Liver (tissue), 9 donors: ENCODE data around the gene NR0B2. TPM values are rescaled to one million over a fixed set of nuclear protein-coding genes. Genes with fewer than 3 reads are reported as not detected.

Source experiments
- DNase-seq: peaks from one replicate; pipeline ENCODE4 v3.0.0-alpha.2; 2017; ENCODE audit warnings: low spot score
- H3K27ac ChIP-seq, 2 donors: one replicate each; pipeline ENCODE4 v1.7.0; 2013; ENCODE audit warnings: inconsistent platforms in 2 of 2, low read length in 2 of 2, control low read depth in 1 of 2, low read depth in 1 of 2, mild to moderate bottlenecking in 1 of 2
- H3K27me3 ChIP-seq, 4 donors: one replicate each; pipeline versions ENCODE4 v1.6.1 to v1.7.0; 2013; ENCODE audit warnings: low read length in 3 of 4, inconsistent platforms in 1 of 4, mild to moderate bottlenecking in 1 of 4, moderate library complexity in 1 of 4; ENCODE audit not compliant: control insufficient read depth in 4 of 4, insufficient read depth in 4 of 4
- H3K36me3 ChIP-seq, 4 donors: one replicate each; pipeline versions ENCODE4 v1.6.1 to v1.7.0; 2013; ENCODE audit warnings: low read length in 3 of 4, mild to moderate bottlenecking in 3 of 4, low read depth in 1 of 4, moderate library complexity in 1 of 4; ENCODE audit not compliant: control insufficient read depth in 4 of 4, insufficient read depth in 3 of 4
- H3K4me1 ChIP-seq, 4 donors: one replicate each; pipeline versions ENCODE4 v1.6.1 to v1.7.0; 2013; ENCODE audit warnings: low read length in 3 of 4, mild to moderate bottlenecking in 3 of 4, moderate library complexity in 1 of 4; ENCODE audit not compliant: control insufficient read depth in 4 of 4, insufficient read depth in 4 of 4
- H3K4me3 ChIP-seq, 3 donors: one replicate each; pipeline versions ENCODE4 v1.6.1 to v1.7.0; 2013; ENCODE audit warnings: low read length in 3 of 3, control low read depth in 1 of 3, low read depth in 1 of 3, mild to moderate bottlenecking in 1 of 3
- H3K9ac ChIP-seq, 2 donors: one replicate each; pipeline ENCODE4 v1.7.0; 2013; ENCODE audit warnings: low read length in 2 of 2, mild to moderate bottlenecking in 2 of 2, moderate library complexity in 2 of 2, control low read depth in 1 of 2, low read depth in 1 of 2
- H3K9me3 ChIP-seq, 4 donors: one replicate each; pipeline versions ENCODE4 v1.6.1 to v1.7.0; 2013; ENCODE audit warnings: low read length in 3 of 4; ENCODE audit not compliant: control insufficient read depth in 4 of 4
- FOXA1 ChIP-seq: IDR thresholded peaks from 2 replicates; pipeline ENCODE4 v1.6.1; 2016; ENCODE audit warnings: antibody characterized with exemption
- FOXA2 ChIP-seq: IDR thresholded peaks from 2 replicates; pipeline ENCODE4 v1.6.1; 2016; ENCODE audit warnings: antibody characterized with exemption
- GABPA ChIP-seq, 2 donors: IDR thresholded peaks in 1 of 2; conservative IDR thresholded peaks in 1 of 2; 2 replicates each; pipeline ENCODE4 v1.6.1; 2016; ENCODE audit warnings: antibody characterized with exemption in 2 of 2, mild to moderate bottlenecking in 1 of 2, moderate library complexity in 1 of 2
- HNF4A ChIP-seq, 2 donors: conservative IDR thresholded peaks; 2 replicates each; pipeline ENCODE4 v1.6.1; 2016; ENCODE audit warnings: antibody characterized with exemption in 2 of 2, mild to moderate bottlenecking in 2 of 2
- HNF4G ChIP-seq: IDR thresholded peaks from 2 replicates; pipeline ENCODE4 v1.6.1; 2016; ENCODE audit warnings: antibody characterized with exemption
- JUND ChIP-seq, 2 donors: IDR thresholded peaks; 2 replicates each; pipeline ENCODE4 v1.6.1; 2016; ENCODE audit warnings: antibody characterized with exemption in 2 of 2
- NR2F2 ChIP-seq: IDR thresholded peaks from 2 replicates; pipeline ENCODE4 v1.6.1; 2016; ENCODE audit warnings: antibody characterized with exemption
- RAD21 ChIP-seq, 2 donors: IDR thresholded peaks; 2 replicates each; pipeline ENCODE4 v1.6.1; 2016; ENCODE audit warnings: antibody characterized with exemption in 2 of 2, mild to moderate bottlenecking in 2 of 2
- RXRA ChIP-seq, 2 donors: IDR thresholded peaks; 2 replicates each; pipeline ENCODE4 v1.6.1; 2017 to 2018; ENCODE audit warnings: antibody characterized with exemption in 2 of 2, mild to moderate bottlenecking in 1 of 2
- TAF1 ChIP-seq: conservative IDR thresholded peaks from 2 replicates; pipeline ENCODE4 v1.6.1; 2016; ENCODE audit warnings: antibody characterized with exemption, mild to moderate bottlenecking
- YY1 ChIP-seq: IDR thresholded peaks from 2 replicates; pipeline ENCODE4 v1.6.1; 2016; ENCODE audit warnings: antibody characterized with exemption, mild to moderate bottlenecking
- WGBS: extraction: QIAGEN DNeasy Blood & Tissue Kit; methylation state at CpG from one replicate; pipeline ENCODE4 v1.1.7; 2013; 5-methylcytosine and 5-hydroxymethylcytosine counted together
- polyA plus RNA-seq, 2 donors: library from polyadenylated mRNA; stranded (reverse) in 1 of 2; unstranded in 1 of 2; fragments of 200-250 nt in 1 of 2; fragments of >200 nt in 1 of 2; fragmentation: Nextera tagmentation in 1 of 2; extraction: Ambion mirVana in 1 of 2; gene quantifications; one replicate each; pipeline versions ENCODE4 v1.2.1 to v1.2.3, GENCODE V29; 2013 to 2015
- total RNA-seq, 2 donors: library from RNA; depleted of rRNA; stranded (reverse); fragments of >200 nt; gene quantifications; one replicate each; pipeline ENCODE4 v1.2.3, GENCODE V29; 2014
- TF ChIP-seq, protein P1 (sequence below): IDR thresholded peaks from 2 replicates; pipeline ENCODE4 v1.6.1; 2016; ENCODE audit warnings: antibody characterized with exemption
- TF ChIP-seq, protein P2 (sequence below): IDR thresholded peaks from 2 replicates; pipeline ENCODE4 v1.6.1; 2016; ENCODE audit warnings: antibody characterized with exemption
- TF ChIP-seq, protein P3 (sequence below): fragments of 150-350 bp; IDR thresholded peaks from 2 replicates; pipeline ENCODE4 v1.5.1; 2017; ENCODE audit warnings: improper control_type of control experiment, low read depth, low read length; ENCODE audit not compliant: missing input control
- TF ChIP-seq, protein P4 (sequence below): IDR thresholded peaks from 2 replicates; pipeline ENCODE4 v1.6.1; 2016; ENCODE audit warnings: antibody characterized with exemption, mild to moderate bottlenecking
- TF ChIP-seq, protein P5 (sequence below): IDR thresholded peaks from 2 replicates; pipeline ENCODE4 v1.6.1; 2016; ENCODE audit warnings: antibody characterized with exemption
- donor health status: healthy.
- donor health status: healthy.
- donor health status: healthy.
- donor health status: healthy.
- donor health status: healthy.

NR0B2 gene
- total and polyA plus RNA-seq, 4 donors, result 15.7 to 166 (median 40.6) TPM

DNA sequence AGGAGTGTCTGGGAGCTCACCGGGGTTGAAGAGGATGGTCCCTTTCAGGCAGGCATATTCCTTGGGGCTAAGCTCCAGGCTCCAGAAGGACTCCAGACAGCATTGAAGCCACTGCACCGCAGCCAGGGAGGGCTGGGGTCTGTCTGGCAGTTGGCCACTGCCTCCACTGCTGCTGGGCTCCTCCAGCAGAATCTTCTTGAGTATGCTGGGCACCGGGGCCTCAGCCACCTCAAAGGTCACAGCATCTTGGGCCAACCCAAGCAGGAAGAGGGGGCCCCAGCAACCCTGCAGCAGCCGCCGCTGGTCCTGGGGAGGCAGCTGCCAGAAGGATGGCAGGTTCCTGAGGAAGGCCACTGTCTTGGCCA lies 404 bp downstream of the NR0B2 start:
- H3K9ac ChIP-seq, result peak overlapping the region; percentile 92 to 96
- no peaks in the 10 kb centered on the region for H3K9me3 ChIP-seq
- H3K4me1 ChIP-seq, result peaks cover 3 to 50% (median 32%) of the 10 kb centered on the region in 4 donors
- peak overlapping the region; percentile 97 to 99 for H3K27ac ChIP-seq
- 31% methylated on average over 5 of the region's 5 CpGs for WGBS
- no peak for TF ChIP-seq JUND (IDR thresholded peaks at IDR 0.05)
- no peak for TF ChIP-seq GABPA (IDR thresholded peaks at IDR 0.05 in 1 of 2, conservative IDR thresholded peaks at IDR 0.05 in 1 of 2)
- TF ChIP-seq, protein P1, sequence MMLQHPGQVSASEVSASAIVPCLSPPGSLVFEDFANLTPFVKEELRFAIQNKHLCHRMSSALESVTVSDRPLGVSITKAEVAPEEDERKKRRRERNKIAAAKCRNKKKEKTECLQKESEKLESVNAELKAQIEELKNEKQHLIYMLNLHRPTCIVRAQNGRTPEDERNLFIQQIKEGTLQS, result no peak
- TF ChIP-seq HNF4A (conservative IDR thresholded peaks at IDR 0.05), result no peak
- no peak for TF ChIP-seq NR2F2
- TF ChIP-seq, protein P2, sequence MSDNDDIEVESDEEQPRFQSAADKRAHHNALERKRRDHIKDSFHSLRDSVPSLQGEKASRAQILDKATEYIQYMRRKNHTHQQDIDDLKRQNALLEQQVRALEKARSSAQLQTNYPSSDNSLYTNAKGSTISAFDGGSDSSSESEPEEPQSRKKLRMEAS, result no peak
- no peak for TF ChIP-seq FOXA2
- no peak for TF ChIP-seq TAF1
- TF ChIP-seq, protein P3, sequence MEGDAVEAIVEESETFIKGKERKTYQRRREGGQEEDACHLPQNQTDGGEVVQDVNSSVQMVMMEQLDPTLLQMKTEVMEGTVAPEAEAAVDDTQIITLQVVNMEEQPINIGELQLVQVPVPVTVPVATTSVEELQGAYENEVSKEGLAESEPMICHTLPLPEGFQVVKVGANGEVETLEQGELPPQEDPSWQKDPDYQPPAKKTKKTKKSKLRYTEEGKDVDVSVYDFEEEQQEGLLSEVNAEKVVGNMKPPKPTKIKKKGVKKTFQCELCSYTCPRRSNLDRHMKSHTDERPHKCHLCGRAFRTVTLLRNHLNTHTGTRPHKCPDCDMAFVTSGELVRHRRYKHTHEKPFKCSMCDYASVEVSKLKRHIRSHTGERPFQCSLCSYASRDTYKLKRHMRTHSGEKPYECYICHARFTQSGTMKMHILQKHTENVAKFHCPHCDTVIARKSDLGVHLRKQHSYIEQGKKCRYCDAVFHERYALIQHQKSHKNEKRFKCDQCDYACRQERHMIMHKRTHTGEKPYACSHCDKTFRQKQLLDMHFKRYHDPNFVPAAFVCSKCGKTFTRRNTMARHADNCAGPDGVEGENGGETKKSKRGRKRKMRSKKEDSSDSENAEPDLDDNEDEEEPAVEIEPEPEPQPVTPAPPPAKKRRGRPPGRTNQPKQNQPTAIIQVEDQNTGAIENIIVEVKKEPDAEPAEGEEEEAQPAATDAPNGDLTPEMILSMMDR, result no peak
- no peak for TF ChIP-seq HNF4G
- TF ChIP-seq RAD21 (IDR thresholded peaks at IDR 0.05), result no peak
- no peak for TF ChIP-seq FOXA1
- TF ChIP-seq, protein P4, sequence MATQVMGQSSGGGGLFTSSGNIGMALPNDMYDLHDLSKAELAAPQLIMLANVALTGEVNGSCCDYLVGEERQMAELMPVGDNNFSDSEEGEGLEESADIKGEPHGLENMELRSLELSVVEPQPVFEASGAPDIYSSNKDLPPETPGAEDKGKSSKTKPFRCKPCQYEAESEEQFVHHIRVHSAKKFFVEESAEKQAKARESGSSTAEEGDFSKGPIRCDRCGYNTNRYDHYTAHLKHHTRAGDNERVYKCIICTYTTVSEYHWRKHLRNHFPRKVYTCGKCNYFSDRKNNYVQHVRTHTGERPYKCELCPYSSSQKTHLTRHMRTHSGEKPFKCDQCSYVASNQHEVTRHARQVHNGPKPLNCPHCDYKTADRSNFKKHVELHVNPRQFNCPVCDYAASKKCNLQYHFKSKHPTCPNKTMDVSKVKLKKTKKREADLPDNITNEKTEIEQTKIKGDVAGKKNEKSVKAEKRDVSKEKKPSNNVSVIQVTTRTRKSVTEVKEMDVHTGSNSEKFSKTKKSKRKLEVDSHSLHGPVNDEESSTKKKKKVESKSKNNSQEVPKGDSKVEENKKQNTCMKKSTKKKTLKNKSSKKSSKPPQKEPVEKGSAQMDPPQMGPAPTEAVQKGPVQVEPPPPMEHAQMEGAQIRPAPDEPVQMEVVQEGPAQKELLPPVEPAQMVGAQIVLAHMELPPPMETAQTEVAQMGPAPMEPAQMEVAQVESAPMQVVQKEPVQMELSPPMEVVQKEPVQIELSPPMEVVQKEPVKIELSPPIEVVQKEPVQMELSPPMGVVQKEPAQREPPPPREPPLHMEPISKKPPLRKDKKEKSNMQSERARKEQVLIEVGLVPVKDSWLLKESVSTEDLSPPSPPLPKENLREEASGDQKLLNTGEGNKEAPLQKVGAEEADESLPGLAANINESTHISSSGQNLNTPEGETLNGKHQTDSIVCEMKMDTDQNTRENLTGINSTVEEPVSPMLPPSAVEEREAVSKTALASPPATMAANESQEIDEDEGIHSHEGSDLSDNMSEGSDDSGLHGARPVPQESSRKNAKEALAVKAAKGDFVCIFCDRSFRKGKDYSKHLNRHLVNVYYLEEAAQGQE, result no peak
- TF ChIP-seq YY1, result no peak
- TF ChIP-seq, protein P5, sequence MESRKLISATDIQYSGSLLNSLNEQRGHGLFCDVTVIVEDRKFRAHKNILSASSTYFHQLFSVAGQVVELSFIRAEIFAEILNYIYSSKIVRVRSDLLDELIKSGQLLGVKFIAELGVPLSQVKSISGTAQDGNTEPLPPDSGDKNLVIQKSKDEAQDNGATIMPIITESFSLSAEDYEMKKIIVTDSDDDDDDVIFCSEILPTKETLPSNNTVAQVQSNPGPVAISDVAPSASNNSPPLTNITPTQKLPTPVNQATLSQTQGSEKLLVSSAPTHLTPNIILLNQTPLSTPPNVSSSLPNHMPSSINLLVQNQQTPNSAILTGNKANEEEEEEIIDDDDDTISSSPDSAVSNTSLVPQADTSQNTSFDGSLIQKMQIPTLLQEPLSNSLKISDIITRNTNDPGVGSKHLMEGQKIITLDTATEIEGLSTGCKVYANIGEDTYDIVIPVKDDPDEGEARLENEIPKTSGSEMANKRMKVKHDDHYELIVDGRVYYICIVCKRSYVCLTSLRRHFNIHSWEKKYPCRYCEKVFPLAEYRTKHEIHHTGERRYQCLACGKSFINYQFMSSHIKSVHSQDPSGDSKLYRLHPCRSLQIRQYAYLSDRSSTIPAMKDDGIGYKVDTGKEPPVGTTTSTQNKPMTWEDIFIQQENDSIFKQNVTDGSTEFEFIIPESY, result no peak
- DNase-seq, result no peak
- no peaks in the 10 kb centered on the region for H3K27me3 ChIP-seq
- H3K36me3 ChIP-seq, result peaks cover 0 to 6% (median under 1%) of the 10 kb centered on the region in 4 donors
- peak overlapping the region; percentile 79 to 86 (median 82) for H3K4me3 ChIP-seq

DNA sequence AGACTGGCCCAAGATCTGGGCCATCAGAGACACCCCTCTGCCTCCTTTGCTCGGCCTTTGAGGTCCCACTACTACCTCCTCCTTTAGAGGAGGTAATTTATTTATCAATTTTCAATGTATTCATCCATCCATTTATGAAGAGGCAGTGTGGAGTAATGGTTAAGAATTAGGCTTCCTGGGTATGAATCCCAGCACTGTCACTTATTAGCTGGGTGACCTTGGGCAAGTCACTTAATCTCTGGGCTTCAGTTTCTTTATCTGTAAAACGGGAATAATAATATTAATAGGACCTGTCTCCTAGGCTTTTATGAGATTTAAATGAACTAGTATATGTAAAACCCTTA lies 1.7 kb downstream of the NR0B2 start:
- peak overlapping the region; percentile 92 to 96 for H3K9ac ChIP-seq
- no peaks in the 10 kb centered on the region for H3K9me3 ChIP-seq
- peak overlapping the region; percentile 97 to 99 for H3K27ac ChIP-seq
- peaks cover 3 to 50% (median 32%) of the 10 kb centered on the region in 4 donors for H3K4me1 ChIP-seq
- H3K4me3 ChIP-seq, result peak overlapping the region; percentile 79 to 86 (median 82)
- H3K27me3 ChIP-seq, result no peaks in the 10 kb centered on the region
- no peak for DNase-seq
- 27% methylated on average over 2 of the region's 2 CpGs for WGBS
- TF ChIP-seq TAF1 (peak; percentile 14), RXRA (IDR thresholded peaks at IDR 0.05) (no peak)
- peaks cover 0 to 6% (median under 1%) of the 10 kb centered on the region in 4 donors for H3K36me3 ChIP-seq
